Endothelial cell of umbilical vein (primary cell): ENCODE results near the gene KAZN. TPM values are rescaled to one million over a fixed set of nuclear protein-coding genes. Genes with fewer than 3 reads are reported as not detected.

ENCODE experiments used
- BruUV-seq: library from RNA; stranded (reverse); fragments of 400-500 nt; replicated peaks from 2 replicates; lab custom pipeline; 2021; lab: Mats Ljungman, UMichigan
- CTCF ChIA-PET: fragments of 300-600, 350-600 bp; sonication (Branson Sonifier 250); formaldehyde crosslinking; loops from one replicate; lab custom pipeline; 2021; ENCODE audit warnings: antibody characterized with exemption, inconsistent platforms; lab: Charles Lee
- POLR2A ChIA-PET: fragments of 300-600, 350-600 bp; sonication (Branson Sonifier 250); formaldehyde crosslinking; loops from one replicate; lab custom pipeline; 2021; ENCODE audit warnings: antibody characterized with exemption, inconsistent platforms; lab: Charles Lee
- DNase-seq: peaks from one replicate; pipeline ENCODE4 v3.0.0-alpha.2; 2011; ENCODE audit warnings: low read depth, low spot score
- FAIRE-seq: peaks from 2 replicates; lab custom pipeline; 2011; peaks lifted over from hg19 to GRCh38; lab: Jason Lieb, UNC
- H2AFZ ChIP-seq: 2 replicates; pipeline ENCODE4 v1.6.0; 2012; ENCODE audit warnings: low read depth, low read length, control low read depth, inconsistent platforms
- H3K27ac ChIP-seq: 2 replicates; pipeline ENCODE4 v1.5.1; 2011; ENCODE audit warnings: low read depth, mild to moderate bottlenecking, control low read depth, low read length, moderate library complexity; ENCODE audit not compliant: insufficient read depth
- H3K27me3 ChIP-seq, 2 experiments: 2 replicates each; pipeline versions ENCODE4 v1.6.0 to v1.6.1; 2011; ENCODE audit warnings: low read length in 2 of 2, mixed read lengths in 1 of 2; ENCODE audit not compliant: control insufficient read depth in 2 of 2, insufficient read depth in 2 of 2
- H3K36me3 ChIP-seq, 2 experiments: 2 replicates in 1 of 2; 3 replicates in 1 of 2; pipeline ENCODE4 v1.5.1; 2011; ENCODE audit warnings: low read length in 2 of 2, mild to moderate bottlenecking in 1 of 2, moderate library complexity in 1 of 2; ENCODE audit not compliant: control insufficient read depth in 2 of 2, insufficient read depth in 2 of 2; ENCODE audit errors: extremely low read depth in 1 of 2
- H3K4me1 ChIP-seq: 3 replicates; pipeline ENCODE4 v1.5.1; 2011; ENCODE audit warnings: mild to moderate bottlenecking, low read length; ENCODE audit not compliant: control insufficient read depth, insufficient read depth; ENCODE audit errors: extremely low read depth
- H3K4me2 ChIP-seq: 2 replicates; pipeline ENCODE4 v1.6.1; 2011; ENCODE audit warnings: low read length, control low read depth, mixed read lengths; ENCODE audit not compliant: insufficient read depth
- H3K4me3 ChIP-seq, 3 experiments: fragments of 200-600 bp in 1 of 3; sonication (generic), shearing (Covaris generic) in 1 of 3; replicated peaks in 1 of 3; 2 replicates each; pipeline ENCODE4 v1.5.1; 2011 to 2016; ENCODE audit warnings: control low read depth in 3 of 3, low read length in 3 of 3, mild to moderate bottlenecking in 2 of 3, inconsistent platforms in 1 of 3, low read depth in 1 of 3, moderate library complexity in 1 of 3; ENCODE audit not compliant: insufficient read depth in 1 of 3
- H3K79me2 ChIP-seq: 2 replicates; pipeline ENCODE4 v1.6.0; 2012; ENCODE audit warnings: low read length, inconsistent platforms; ENCODE audit not compliant: control insufficient read depth, insufficient read depth
- H3K9ac ChIP-seq: replicated peaks from 2 replicates; pipeline ENCODE3; 2011; ENCODE audit warnings: low read length, control low read depth; ENCODE audit not compliant: insufficient read depth; ENCODE audit errors: extremely low read depth
- H3K9me1 ChIP-seq: replicated peaks from 3 replicates; pipeline ENCODE4 v1.6.0; 2011; ENCODE audit warnings: mild to moderate bottlenecking, low read length; ENCODE audit not compliant: control insufficient read depth, insufficient read depth; ENCODE audit errors: extremely low read depth
- H3K9me3 ChIP-seq: replicated peaks from 2 replicates; pipeline ENCODE4 v1.5.1; 2012; ENCODE audit warnings: low read length, inconsistent platforms; ENCODE audit not compliant: control insufficient read depth, insufficient read depth
- H4K20me1 ChIP-seq: replicated peaks from 2 replicates; pipeline ENCODE3; 2011; ENCODE audit warnings: mild to moderate bottlenecking, low read length; ENCODE audit not compliant: control insufficient read depth, insufficient read depth; ENCODE audit errors: extremely low read depth
- EZH2 ChIP-seq: IDR thresholded peaks from 2 replicates; pipeline ENCODE4 v1.6.1; 2012; ENCODE audit warnings: borderline replicate concordance, low read depth, mild to moderate bottlenecking, moderate library complexity, low read length, inconsistent platforms; ENCODE audit not compliant: severe bottlenecking
- FOS ChIP-seq: IDR thresholded peaks from 2 replicates; pipeline ENCODE4 v1.6.1; 2011; ENCODE audit warnings: mild to moderate bottlenecking, low read length, moderate library complexity, borderline replicate concordance; ENCODE audit not compliant: insufficient read depth
- GATA2 ChIP-seq: IDR thresholded peaks from 2 replicates; pipeline ENCODE4 v1.7.0; 2011; ENCODE audit warnings: low read depth, mild to moderate bottlenecking, moderate library complexity, mixed read lengths, low read length; ENCODE audit not compliant: insufficient read length, insufficient read depth
- JUN ChIP-seq: IDR thresholded peaks from 2 replicates; pipeline ENCODE4 v1.6.1; 2011; ENCODE audit warnings: borderline replicate concordance, low read depth; ENCODE audit not compliant: insufficient read length, insufficient read depth
- MAX ChIP-seq: IDR thresholded peaks from 2 replicates; pipeline ENCODE4 v1.6.1; 2011; ENCODE audit not compliant: insufficient read depth, insufficient read length
- MYC ChIP-seq: IDR thresholded peaks from one replicate; pipeline ENCODE4 v1.6.1; 2011; ENCODE audit warnings: mild to moderate bottlenecking, low read depth, low read length
- POLR2A ChIP-seq: IDR thresholded peaks from 2 replicates; pipeline ENCODE4 v1.6.1; 2012; ENCODE audit warnings: low read depth, mild to moderate bottlenecking, control low read depth, low read length
- POLR2AphosphoS5 ChIP-seq: IDR thresholded peaks from 2 replicates; pipeline ENCODE4 v1.6.1; 2012; ENCODE audit warnings: low read depth, mild to moderate bottlenecking, control low read depth, low read length, moderate library complexity; ENCODE audit not compliant: insufficient read depth
- dilution Hi-C: fragments of 300-500 bp; cut with MboI; formaldehyde crosslinking; loops from one replicate; pipeline ENCODE4 v1.15.0; 2019; ENCODE audit warnings: low sequenced_read_pairs; ENCODE audit not compliant: extremely low pct_ligation_motif_present
- intact Hi-C: fragments of 100-400 bp; cut with micrococcal nuclease; formaldehyde crosslinking; loops from one replicate; pipeline ENCODE4 v1.10.0; 2022
- polyA plus RNA-seq, 4 experiments: library from polyadenylated mRNA; depleted of rRNA in 3 of 4; stranded (reverse) in 3 of 4; unstranded in 1 of 4; fragments of >200 nt; gene quantifications; 2 replicates each; pipeline versions ENCODE4 v1.2.1 to v1.2.3, GENCODE V29; 2011 to 2012; ENCODE audit warnings: missing spikeins in 1 of 4
- total RNA-seq: library from RNA; stranded (reverse); gene quantifications from 2 replicates; pipeline ENCODE4 v1.2.3, GENCODE V29; 2021
- TF ChIP-seq, protein P1 (sequence below), 2 donors: IDR thresholded peaks; 1 replicate in 1 of 2; 2 replicates in 1 of 2; pipeline ENCODE4 v1.5.1; 2011; ENCODE audit warnings: low read length in 2 of 2, mild to moderate bottlenecking in 2 of 2, moderate library complexity in 2 of 2, control low read depth in 1 of 2, inconsistent platforms in 1 of 2, low read depth in 1 of 2; ENCODE audit not compliant: insufficient read depth in 1 of 2; ENCODE audit errors: extremely low read depth in 1 of 2

KAZN gene
- total and polyA plus RNA-seq, 2 donors (not counting 3 experiments of a cell fraction or from before 2014, with no cell fraction given): 1.6 to 5.8 TPM

DNA sequence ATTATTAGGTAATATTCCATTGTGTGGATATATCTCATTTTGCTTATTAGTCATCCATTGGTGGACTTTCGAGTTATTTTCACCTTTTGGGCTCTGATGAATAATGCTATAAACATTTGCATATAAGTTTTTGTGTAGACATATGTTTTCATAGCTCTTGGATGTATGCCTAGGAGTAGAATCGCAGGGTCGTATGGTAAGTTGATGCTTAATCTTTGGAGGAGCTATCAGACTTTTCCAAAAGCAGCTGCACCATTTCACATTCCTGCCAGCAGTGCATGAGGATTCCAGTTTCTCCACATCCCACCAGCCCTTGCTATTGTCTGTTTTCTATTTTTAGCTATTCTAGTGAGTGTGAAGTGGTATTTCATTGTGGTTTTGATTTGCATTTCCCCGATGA is 434.8 kb downstream of the KAZN start:
- no peak overlapping the region for H3K4me2 ChIP-seq
- POLR2A ChIA-PET: no interaction called here
- FAIRE-seq: no peak
- H3K27ac ChIP-seq: no peak overlapping the region
- no peaks in the 10 kb centered on the region for H3K36me3 ChIP-seq
- BruUV-seq: no TSS peak
- DNase-seq: no peak
- no peaks in the 10 kb centered on the region for H4K20me1 ChIP-seq
- no peaks in the 10 kb centered on the region for H3K9me3 ChIP-seq
- H3K9me1 ChIP-seq: no peaks in the 10 kb centered on the region
- no peaks in the 10 kb centered on the region for H3K27me3 ChIP-seq
- intact Hi-C loops: no loop called here
- no peaks in the 10 kb centered on the region for H3K4me1 ChIP-seq
- no peak overlapping the region for H2AFZ ChIP-seq
- CTCF ChIA-PET: interaction anchor here (1.4 kb wide), 1 partner anchor 14 kb away, joined by 3 read pairs; no protein-coding TSS in a partner anchor
- no peak overlapping the region for H3K9ac ChIP-seq
- dilution Hi-C loops: no loop called here
- no peaks in the 10 kb centered on the region for H3K79me2 ChIP-seq
- TF ChIP-seq JUN: no peak
- TF ChIP-seq, protein P1, sequence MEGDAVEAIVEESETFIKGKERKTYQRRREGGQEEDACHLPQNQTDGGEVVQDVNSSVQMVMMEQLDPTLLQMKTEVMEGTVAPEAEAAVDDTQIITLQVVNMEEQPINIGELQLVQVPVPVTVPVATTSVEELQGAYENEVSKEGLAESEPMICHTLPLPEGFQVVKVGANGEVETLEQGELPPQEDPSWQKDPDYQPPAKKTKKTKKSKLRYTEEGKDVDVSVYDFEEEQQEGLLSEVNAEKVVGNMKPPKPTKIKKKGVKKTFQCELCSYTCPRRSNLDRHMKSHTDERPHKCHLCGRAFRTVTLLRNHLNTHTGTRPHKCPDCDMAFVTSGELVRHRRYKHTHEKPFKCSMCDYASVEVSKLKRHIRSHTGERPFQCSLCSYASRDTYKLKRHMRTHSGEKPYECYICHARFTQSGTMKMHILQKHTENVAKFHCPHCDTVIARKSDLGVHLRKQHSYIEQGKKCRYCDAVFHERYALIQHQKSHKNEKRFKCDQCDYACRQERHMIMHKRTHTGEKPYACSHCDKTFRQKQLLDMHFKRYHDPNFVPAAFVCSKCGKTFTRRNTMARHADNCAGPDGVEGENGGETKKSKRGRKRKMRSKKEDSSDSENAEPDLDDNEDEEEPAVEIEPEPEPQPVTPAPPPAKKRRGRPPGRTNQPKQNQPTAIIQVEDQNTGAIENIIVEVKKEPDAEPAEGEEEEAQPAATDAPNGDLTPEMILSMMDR (IDR thresholded peaks at IDR 0.05; ENCODE audit: extremely low read depth in 1 of 2, insufficient read depth in 1 of 2, low read depth in 1 of 2, low read length in 2 of 2): no peak
- TF ChIP-seq GATA2: no peak
- no peak overlapping the region for H3K4me3 ChIP-seq

DNA sequence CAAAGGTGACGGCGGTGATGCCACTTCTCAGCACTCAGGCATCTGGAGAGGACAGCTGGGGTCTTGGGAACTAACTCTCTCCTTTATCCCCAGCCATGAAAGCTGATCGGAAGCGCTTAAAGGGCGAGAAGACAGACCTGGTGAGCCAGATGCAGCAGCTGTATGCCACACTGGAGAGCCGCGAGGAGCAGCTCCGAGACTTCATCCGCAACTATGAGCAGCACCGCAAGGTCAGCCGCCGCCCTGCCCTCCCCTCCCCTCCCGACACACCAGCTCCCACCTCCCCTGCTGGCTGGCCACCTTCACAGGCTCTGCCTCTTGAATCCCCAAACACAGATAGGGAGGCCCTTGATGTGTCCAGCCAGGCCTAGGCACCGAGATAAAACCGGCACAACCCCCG is 436.2 kb downstream of the KAZN start:
- ChIA-PET POLR2A (no interaction called here), CTCF (interaction anchor here (1.2 kb wide), 1 partner anchor 94 kb away, joined by 3 read pairs; no protein-coding TSS in a partner anchor)
- H3K9me1 ChIP-seq: no peaks in the 10 kb centered on the region
- no peaks in the 10 kb centered on the region for H3K27me3 ChIP-seq
- no peak overlapping the region for H3K27ac ChIP-seq
- H3K4me2 ChIP-seq: no peak overlapping the region
- DNase-seq: no peak
- no peaks in the 10 kb centered on the region for H3K9me3 ChIP-seq
- H4K20me1 ChIP-seq: no peaks in the 10 kb centered on the region
- intact Hi-C loops: no loop called here
- dilution Hi-C loops: no loop called here
- TF ChIP-seq, protein P1 (IDR thresholded peaks at IDR 0.05; ENCODE audit: extremely low read depth in 1 of 2, insufficient read depth in 1 of 2, low read depth in 1 of 2, low read length in 2 of 2): no peak
- TF ChIP-seq EZH2 (no peak), MAX (no peak), POLR2AphosphoS5 (no peak), POLR2A (no peak), JUN (no peak), MYC (no peak), FOS (no peak)
- no peak for FAIRE-seq
- no peaks in the 10 kb centered on the region for H3K79me2 ChIP-seq
- no peaks in the 10 kb centered on the region for H3K4me1 ChIP-seq
- no TSS peak for BruUV-seq
- H3K9ac ChIP-seq: no peak overlapping the region
- H3K4me3 ChIP-seq: no peak overlapping the region
- H3K36me3 ChIP-seq: no peaks in the 10 kb centered on the region
- H2AFZ ChIP-seq: no peak overlapping the region
